ENCODE data around the gene LETM1. TPM values are rescaled to one million over a fixed set of nuclear protein-coding genes. Genes with fewer than 3 reads are reported as not detected.

Gene LETM1
- total and polyA plus RNA-seq, 4 donors = 12.2 to 46.9 (median 24.1) TPM

DNA sequence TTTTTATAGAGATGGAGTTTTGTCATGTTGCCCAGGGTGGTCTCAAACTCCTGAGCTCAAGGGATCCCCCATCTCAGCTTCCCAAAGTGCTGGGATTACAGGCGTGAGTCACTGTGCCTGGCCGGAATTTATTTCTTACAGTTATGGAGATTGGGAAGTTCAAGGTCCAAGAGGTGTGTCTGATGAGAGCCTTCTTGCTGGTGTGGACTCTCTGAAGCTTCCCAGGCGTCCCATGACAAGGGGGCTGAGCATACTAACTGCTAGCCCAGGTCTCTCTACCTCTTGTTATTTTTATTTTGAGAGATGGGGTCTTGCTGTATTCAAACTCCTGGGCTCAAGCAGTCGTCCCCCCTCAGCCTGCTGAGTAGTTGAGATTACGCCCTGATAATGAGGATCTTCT, 12.3 kb upstream of the LETM1 start:
- H3K36me3 ChIP-seq (ENCODE audit: control insufficient read depth in 4 of 4, insufficient read depth in 3 of 4, low read depth in 1 of 4, low read length in 3 of 4) = no peaks in the 10 kb centered on the region
- no peak overlapping the region for H3K9ac ChIP-seq (ENCODE audit: low read depth in 1 of 2, low read length in 2 of 2)
- no peaks in the 10 kb centered on the region for H3K9me3 ChIP-seq (ENCODE audit: control insufficient read depth in 4 of 4, low read length in 3 of 4)
- no peak for DNase-seq (ENCODE audit: low spot score)
- WGBS = 59% methylated on average over 5 of the region's 5 CpGs
- H3K4me1 ChIP-seq (ENCODE audit: control insufficient read depth in 4 of 4, insufficient read depth in 4 of 4, low read length in 3 of 4) = peaks cover 5 to 19% (median 14%) of the 10 kb centered on the region in 4 donors
- no peak overlapping the region for H3K4me3 ChIP-seq (ENCODE audit: low read depth in 1 of 3, low read length in 3 of 3)
- H3K27me3 ChIP-seq (ENCODE audit: control insufficient read depth in 4 of 4, insufficient read depth in 4 of 4, low read length in 3 of 4) = no peaks in the 10 kb centered on the region
- no peak for TF ChIP-seq JUND (IDR thresholded peaks at IDR 0.05)
- TF ChIP-seq, protein P1, sequence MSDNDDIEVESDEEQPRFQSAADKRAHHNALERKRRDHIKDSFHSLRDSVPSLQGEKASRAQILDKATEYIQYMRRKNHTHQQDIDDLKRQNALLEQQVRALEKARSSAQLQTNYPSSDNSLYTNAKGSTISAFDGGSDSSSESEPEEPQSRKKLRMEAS (IDR thresholded peaks at IDR 0.05) = no peak
- TF ChIP-seq, protein P2, sequence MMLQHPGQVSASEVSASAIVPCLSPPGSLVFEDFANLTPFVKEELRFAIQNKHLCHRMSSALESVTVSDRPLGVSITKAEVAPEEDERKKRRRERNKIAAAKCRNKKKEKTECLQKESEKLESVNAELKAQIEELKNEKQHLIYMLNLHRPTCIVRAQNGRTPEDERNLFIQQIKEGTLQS (IDR thresholded peaks at IDR 0.05) = no peak
- TF ChIP-seq, protein P3, sequence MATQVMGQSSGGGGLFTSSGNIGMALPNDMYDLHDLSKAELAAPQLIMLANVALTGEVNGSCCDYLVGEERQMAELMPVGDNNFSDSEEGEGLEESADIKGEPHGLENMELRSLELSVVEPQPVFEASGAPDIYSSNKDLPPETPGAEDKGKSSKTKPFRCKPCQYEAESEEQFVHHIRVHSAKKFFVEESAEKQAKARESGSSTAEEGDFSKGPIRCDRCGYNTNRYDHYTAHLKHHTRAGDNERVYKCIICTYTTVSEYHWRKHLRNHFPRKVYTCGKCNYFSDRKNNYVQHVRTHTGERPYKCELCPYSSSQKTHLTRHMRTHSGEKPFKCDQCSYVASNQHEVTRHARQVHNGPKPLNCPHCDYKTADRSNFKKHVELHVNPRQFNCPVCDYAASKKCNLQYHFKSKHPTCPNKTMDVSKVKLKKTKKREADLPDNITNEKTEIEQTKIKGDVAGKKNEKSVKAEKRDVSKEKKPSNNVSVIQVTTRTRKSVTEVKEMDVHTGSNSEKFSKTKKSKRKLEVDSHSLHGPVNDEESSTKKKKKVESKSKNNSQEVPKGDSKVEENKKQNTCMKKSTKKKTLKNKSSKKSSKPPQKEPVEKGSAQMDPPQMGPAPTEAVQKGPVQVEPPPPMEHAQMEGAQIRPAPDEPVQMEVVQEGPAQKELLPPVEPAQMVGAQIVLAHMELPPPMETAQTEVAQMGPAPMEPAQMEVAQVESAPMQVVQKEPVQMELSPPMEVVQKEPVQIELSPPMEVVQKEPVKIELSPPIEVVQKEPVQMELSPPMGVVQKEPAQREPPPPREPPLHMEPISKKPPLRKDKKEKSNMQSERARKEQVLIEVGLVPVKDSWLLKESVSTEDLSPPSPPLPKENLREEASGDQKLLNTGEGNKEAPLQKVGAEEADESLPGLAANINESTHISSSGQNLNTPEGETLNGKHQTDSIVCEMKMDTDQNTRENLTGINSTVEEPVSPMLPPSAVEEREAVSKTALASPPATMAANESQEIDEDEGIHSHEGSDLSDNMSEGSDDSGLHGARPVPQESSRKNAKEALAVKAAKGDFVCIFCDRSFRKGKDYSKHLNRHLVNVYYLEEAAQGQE (IDR thresholded peaks at IDR 0.05) = no peak
- no peak for TF ChIP-seq RAD21 (IDR thresholded peaks at IDR 0.05)
- no peak overlapping the region for H3K27ac ChIP-seq (ENCODE audit: low read depth in 1 of 2, low read length in 2 of 2)

DNA sequence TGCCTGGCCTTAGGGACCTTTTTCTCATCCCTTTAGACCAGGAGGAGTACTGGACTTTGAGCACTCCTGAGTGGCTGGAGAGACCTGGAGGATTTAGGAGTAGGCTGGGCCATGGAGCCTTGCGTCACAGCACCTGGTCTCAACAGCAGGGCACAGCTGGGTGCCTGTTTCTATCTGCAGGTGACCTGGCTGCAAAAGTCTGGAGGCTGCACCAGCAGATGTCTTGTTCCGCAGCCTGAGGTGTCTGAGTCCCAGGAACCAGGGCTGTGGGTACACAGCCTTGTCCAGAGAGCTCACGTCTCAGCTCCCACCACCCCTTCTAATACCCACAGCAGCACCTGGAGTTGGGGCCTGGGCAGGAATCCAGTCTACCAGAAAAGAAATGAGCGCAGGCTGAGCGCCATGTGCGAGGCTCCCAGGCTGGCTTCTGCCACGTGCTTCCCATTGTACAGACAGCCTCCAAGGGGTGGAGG, 10.3 kb upstream of the LETM1 start:
- H3K27me3 ChIP-seq (ENCODE audit: control insufficient read depth in 4 of 4, insufficient read depth in 4 of 4, low read length in 3 of 4) = no peaks in the 10 kb centered on the region
- H3K36me3 ChIP-seq (ENCODE audit: control insufficient read depth in 4 of 4, insufficient read depth in 3 of 4, low read depth in 1 of 4, low read length in 3 of 4) = no peaks in the 10 kb centered on the region
- TF ChIP-seq, protein P3 (IDR thresholded peaks at IDR 0.05) = no peak
- no peak for TF ChIP-seq JUND (IDR thresholded peaks at IDR 0.05)
- H3K4me3 ChIP-seq (ENCODE audit: low read depth in 1 of 3, low read length in 3 of 3) = no peak overlapping the region
- WGBS = 91% methylated on average over 7 of the region's 7 CpGs
- no peak for DNase-seq (ENCODE audit: low spot score)
- no peak overlapping the region for H3K27ac ChIP-seq (ENCODE audit: low read depth in 1 of 2, low read length in 2 of 2)
- H3K9ac ChIP-seq (ENCODE audit: low read depth in 1 of 2, low read length in 2 of 2) = no peak overlapping the region
- H3K4me1 ChIP-seq (ENCODE audit: control insufficient read depth in 4 of 4, insufficient read depth in 4 of 4, low read length in 3 of 4) = peaks cover 5 to 12% (median 9%) of the 10 kb centered on the region in 4 donors
- no peaks in the 10 kb centered on the region for H3K9me3 ChIP-seq (ENCODE audit: control insufficient read depth in 4 of 4, low read length in 3 of 4)

DNA sequence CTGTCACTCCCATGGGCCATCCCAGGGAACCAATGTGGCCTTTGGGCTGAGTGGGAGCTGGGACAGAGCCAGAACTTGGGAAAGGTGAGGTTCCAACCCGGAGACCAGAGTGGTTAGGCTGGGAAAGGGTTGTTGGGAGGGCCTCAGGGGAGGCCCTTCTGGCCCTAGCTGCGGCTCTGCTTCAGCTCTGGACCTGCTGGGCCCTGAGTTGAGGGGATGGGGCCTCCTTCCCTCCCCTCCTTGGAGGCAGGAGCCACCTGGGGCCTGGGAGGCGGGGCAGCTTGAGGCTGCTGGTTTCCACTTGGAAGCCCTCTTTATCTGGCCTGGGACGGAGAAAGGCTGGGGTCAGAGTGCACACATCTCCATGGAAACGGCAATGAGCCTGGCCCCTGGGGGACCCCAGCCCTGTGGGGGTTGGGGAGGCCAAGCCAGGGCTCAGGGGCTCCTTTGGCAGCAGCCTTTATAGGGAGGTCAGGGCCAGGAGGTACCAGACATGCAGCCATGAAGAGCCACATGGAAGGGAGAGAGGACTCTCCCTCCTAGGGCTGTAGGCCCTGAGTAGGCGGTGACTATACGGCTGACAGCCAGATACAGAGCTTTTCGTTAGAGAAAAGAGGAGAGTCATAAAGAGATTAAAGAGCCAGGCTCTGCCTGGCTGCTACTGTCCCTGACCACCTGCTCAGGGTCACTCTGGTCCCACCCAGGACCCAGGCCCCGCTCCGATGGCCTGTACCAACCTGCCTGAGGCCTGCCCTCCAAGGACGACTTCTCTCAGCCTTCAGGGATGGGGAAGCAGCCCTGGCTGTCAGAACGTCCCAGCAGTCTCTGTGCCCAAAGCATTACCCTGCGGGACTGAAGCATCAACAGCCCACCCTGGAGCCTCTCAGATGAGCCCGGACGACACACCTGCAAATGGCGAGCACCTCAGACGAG, 8.4 kb upstream of the LETM1 start:
- no peak overlapping the region for H3K4me3 ChIP-seq (ENCODE audit: low read depth in 1 of 3, low read length in 3 of 3)
- H3K9ac ChIP-seq (ENCODE audit: low read depth in 1 of 2, low read length in 2 of 2) = no peak overlapping the region
- H3K4me1 ChIP-seq (ENCODE audit: control insufficient read depth in 4 of 4, insufficient read depth in 4 of 4, low read length in 3 of 4) = peaks cover 0 to 5% (median 2%) of the 10 kb centered on the region in 4 donors
- H3K27me3 ChIP-seq (ENCODE audit: control insufficient read depth in 4 of 4, insufficient read depth in 4 of 4, low read length in 3 of 4) = no peaks in the 10 kb centered on the region
- no peaks in the 10 kb centered on the region for H3K36me3 ChIP-seq (ENCODE audit: control insufficient read depth in 4 of 4, insufficient read depth in 3 of 4, low read depth in 1 of 4, low read length in 3 of 4)
- H3K27ac ChIP-seq (ENCODE audit: low read depth in 1 of 2, low read length in 2 of 2) = no peak overlapping the region
- no peak for DNase-seq (ENCODE audit: low spot score)
- WGBS = 88% methylated on average over 17 of the region's 17 CpGs
- H3K9me3 ChIP-seq (ENCODE audit: control insufficient read depth in 4 of 4, low read length in 3 of 4) = no peaks in the 10 kb centered on the region
- TF ChIP-seq TAF1 (conservative IDR thresholded peaks at IDR 0.05) (no peak), RXRA (IDR thresholded peaks at IDR 0.05) (no peak), JUND (IDR thresholded peaks at IDR 0.05) (no peak), NR2F2 (IDR thresholded peaks at IDR 0.05) (no peak), FOXA2 (IDR thresholded peaks at IDR 0.05) (no peak), HNF4A (conservative IDR thresholded peaks at IDR 0.05) (no peak), EGR1 (IDR thresholded peaks at IDR 0.05; ENCODE audit: low read depth in 2 of 2) (no peak), FOXA1 (IDR thresholded peaks at IDR 0.05) (no peak), GABPA (IDR thresholded peaks at IDR 0.05 in 1 of 2, conservative IDR thresholded peaks at IDR 0.05 in 1 of 2) (no peak), SP1 (IDR thresholded peaks at IDR 0.05) (no peak)
- TF ChIP-seq, protein P2 (IDR thresholded peaks at IDR 0.05) = no peak
- TF ChIP-seq, protein P4, sequence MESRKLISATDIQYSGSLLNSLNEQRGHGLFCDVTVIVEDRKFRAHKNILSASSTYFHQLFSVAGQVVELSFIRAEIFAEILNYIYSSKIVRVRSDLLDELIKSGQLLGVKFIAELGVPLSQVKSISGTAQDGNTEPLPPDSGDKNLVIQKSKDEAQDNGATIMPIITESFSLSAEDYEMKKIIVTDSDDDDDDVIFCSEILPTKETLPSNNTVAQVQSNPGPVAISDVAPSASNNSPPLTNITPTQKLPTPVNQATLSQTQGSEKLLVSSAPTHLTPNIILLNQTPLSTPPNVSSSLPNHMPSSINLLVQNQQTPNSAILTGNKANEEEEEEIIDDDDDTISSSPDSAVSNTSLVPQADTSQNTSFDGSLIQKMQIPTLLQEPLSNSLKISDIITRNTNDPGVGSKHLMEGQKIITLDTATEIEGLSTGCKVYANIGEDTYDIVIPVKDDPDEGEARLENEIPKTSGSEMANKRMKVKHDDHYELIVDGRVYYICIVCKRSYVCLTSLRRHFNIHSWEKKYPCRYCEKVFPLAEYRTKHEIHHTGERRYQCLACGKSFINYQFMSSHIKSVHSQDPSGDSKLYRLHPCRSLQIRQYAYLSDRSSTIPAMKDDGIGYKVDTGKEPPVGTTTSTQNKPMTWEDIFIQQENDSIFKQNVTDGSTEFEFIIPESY (IDR thresholded peaks at IDR 0.05) = no peak

All from liver (tissue), 9 donors.